HG03439 (cell line): ENCODE measurements around the gene LRRN3.

ENCODE experiments used
- ATAC-seq: cut with Tn5 transposase; IDR thresholded peaks from one replicate; pipeline ENCODE4 v1.9.1; 2021; ENCODE audit warnings: mild to moderate bottlenecking, moderate library complexity; ENCODE audit not compliant: unreplicated experiment

The LRRN3 gene

DNA sequence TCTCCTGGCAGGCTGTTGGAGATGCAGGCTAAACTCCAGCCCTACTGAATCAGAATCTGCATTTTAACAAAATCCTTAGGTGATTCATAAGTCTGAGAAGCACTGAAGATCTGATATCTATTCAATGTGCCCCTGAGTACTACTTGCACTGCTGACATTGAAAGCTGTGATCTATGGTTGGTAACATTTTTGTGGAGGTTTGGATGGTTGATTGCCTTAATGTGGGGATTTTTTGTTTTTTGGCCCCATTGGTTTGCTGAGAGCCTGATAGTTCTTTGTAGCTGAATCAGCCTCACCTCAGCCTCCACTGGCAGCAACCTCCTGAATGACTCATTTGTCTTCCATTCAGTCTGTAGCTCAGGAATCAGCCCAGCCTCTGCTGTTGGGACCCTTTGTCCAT, 14.7 kb upstream of the LRRN3 start:
- no peak for ATAC-seq

DNA sequence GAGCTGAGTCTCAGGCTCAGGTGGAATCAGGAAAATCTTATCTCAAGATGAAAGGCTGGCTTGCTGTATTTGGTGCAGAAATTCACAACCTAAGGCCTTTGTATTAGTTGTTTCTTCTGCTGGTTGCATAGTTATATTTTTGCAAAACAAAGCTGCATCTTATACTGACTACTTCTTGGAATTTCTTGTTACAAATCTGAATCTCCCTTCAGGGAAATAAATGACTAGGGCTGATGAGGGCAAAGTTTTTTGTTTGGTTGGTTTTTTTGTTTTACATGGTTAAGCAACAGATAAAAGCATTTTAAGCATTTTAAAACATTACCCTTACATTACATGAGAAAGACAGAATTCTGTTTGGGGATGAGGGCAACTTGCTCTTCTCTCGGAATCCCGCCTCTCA, 13.9 kb upstream of the LRRN3 start:
- no peak for ATAC-seq

DNA sequence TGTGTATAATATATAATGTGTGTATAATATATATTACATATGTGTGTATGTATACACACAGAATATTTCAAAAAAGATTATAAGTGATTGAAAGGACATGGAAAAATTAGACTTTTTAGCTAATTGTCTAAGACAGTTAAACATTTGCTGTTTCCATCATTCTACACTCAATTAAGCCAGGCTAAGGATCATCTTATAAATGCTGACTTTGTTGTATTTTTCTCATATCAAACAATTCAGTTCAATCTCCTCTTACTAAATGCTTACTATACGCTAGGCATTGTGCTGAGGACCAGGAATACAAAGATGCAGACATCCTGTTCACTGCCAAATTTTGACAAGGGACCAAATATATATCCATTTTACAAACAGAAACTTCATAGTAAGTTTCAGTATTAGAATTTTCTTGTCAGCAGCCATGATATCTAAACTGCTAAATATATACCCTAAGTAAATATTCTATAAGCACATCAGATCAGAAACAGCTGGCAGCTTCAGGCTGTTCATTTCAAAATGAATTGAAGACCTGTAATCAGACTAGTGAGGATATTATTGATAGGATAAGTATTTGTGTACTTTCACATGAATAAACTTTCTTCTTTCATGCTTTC, 10.3 kb upstream of the LRRN3 start:
- peak; percentile 24 for ATAC-seq

DNA sequence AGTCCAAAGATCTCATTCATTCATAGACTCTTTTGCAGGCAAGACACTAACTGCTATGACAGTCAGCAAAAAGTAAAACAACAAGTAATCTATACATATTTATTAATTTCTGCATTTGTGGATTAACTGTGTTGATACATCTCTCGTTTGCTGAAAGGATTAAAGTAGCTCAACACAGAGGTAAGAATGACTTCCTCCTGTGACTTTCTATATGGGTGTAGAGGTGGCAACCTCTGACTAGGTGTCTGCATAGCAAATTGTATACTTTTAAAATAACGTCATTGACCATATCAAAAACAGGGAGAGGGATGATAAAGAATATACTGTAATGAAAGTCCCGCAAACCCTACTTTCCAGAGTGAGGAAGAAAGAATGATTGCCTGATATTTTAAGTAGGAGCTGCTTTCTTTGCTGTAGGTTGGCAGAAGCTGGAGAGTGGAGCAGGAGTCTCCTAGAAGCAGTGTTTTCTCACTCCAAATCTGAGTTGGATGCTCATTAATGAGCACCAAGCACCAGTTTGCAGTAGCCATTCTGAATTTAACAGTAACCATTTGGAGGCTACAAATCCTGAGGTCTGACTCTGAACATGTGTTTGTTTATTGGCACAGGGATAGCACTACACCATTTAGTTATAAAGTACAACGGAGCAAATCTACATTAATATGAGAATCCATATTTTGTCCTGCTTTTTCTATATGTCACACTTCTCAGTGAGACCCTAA, 9.2 kb upstream of the LRRN3 start:
- no peak for ATAC-seq

DNA sequence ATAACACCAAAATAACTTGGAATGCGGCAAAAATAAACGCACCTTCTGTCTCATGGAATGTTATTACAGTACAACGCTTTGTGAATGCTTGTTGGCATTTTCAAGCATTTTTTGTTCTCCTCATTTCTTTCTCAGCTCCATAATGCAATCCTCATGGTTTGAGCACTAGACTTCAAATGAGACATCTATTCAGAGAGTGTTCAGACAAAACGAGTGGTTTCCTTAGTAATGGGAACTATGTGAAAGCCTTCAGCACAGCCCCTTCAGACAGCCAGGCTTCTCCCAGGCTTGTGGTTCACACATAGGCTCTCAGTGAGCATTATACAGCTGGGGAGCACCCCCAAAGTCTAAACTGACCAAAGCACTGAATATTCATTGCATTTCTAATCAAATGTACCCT, 8.6 kb upstream of the LRRN3 start:
- ATAC-seq: no peak

DNA sequence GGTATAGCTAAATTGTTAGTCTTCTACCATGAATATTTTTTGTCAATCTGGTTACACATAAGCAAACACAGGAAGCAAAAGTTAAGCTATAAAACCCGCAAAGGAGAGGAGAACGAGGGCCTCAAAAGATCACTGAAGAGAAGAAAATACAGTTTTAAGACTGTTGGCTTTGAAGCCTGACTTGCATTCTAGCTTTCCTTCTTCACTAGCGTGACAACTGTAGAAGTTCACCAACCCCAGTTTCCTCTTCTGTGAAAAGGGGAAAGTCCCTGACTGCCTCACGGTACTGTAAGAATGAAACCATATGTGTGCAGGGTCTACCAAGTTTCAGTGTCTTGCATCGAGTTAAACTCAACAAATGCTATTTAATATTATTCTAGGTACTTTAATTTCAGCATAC, 7.5 kb upstream of the LRRN3 start:
- peak; percentile 99 for ATAC-seq

DNA sequence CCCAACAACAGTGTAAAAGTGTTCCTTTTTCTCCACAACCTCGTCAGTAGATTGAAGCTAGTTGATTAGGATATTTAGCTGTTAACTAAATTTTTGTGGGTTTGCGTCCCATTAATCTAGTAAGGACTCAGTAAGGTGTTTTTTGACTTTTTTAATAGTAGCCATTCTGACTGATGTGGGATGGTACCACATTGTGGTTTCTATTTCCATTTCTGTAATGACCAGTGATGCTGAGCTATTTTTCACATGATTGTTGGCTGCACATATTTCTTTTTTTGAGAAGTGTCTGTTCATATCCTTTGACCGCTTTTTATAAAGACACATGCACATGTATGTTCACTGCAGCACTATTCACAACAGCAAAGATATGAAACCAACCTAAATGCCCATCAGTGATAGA, 5.6 kb upstream of the LRRN3 start:
- no peak for ATAC-seq

DNA sequence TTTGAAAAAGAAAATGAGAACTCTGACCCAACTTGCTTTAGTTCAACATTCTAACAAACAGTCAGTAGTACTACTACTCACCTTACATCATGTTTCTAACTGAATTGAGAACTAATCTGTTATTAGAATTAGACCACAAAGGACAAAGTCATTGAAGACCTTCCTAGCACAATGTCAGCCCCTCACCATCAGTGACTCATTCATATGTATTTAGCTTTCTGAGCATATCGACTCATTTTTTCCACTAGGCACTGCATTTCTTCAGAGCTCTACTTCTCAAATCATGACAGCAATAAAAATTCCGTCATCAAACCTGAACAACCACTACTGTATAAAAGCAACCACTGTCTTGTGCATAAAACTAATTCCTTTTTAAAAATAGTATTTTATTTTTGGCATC, 4.4 kb upstream of the LRRN3 start:
- ATAC-seq: no peak

DNA sequence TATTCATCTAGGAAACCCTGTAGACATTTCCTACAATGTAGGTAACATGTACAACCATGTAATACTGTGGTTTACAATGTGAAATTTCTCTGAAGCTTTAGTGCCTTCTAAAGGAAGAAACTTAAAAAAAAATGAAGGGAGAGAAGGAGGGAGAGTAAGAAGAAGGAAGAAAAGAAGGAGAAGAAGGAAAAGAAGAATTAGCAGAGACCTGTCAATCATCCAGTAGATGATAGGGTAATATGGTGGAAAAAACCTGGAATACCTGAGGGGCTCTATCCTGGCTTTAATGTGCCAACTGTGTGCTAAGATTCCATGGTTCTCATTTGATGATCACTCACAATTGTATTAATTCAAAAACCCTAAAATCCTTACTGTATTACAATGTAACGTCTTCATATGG, 2.6 kb upstream of the LRRN3 start:
- no peak for ATAC-seq

DNA sequence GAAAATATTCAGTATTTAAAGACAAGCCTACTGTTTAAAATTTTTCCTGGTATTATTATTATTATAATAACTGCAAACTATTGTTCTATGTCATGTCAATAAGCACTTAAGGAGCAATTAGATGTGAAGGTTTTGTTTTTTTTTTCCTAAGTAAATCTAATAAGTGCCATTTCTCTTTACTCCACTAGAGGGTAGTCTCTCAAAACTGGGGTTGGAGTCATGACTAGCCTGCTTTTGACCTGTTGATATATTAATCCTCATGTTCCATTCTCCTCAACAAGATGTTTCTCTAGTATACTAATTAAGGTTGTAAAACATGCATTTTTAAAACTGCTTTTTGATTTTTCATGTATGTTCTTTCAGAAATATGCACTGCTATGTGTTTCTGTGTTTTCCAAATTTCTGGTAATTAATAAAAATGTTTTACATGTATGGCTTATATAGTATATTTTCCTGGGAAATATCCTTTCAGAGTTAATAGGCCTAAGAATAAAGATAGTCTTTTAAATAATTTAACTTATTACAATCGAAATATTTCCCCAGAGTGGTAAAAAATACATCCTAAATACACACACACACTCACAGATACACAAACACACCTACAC, 1.0 kb upstream of the LRRN3 start:
- no peak for ATAC-seq

DNA sequence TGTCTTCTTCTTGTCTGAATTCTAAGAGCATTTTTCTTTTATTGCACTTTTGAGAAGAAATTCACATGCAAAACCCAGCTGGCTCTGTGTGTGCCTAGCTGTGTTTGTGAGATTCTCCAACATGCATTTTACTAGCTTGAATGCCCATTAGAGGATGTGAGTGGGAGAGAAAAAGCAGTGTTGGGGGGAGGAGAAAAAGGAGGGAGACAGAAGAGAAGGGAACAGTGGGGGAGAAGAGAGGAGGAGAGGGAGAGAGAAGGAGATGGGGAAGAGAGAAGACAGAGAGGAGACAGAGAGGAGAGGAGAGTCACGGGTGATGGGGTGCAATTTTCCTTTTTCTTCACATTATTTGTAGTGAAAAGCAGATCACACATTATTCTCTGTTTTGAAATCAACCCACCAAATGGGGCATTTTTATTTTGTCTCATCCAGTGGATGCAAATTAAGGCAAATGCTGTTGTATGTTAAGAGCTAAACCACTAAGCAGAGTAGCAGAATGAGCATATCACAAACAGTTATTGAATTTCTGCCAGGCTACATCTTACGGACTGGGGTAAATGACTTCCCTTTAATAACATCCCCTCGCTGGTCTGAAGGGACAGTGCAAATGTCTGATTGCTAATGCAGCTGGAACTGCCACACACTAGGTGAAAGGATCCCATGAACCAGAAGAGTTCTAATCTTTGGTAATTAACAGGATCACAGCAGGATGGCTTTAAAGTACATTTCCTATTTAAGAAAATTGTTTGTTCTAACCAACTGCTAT, 849 bp downstream of the LRRN3 start:
- ATAC-seq: no peak

DNA sequence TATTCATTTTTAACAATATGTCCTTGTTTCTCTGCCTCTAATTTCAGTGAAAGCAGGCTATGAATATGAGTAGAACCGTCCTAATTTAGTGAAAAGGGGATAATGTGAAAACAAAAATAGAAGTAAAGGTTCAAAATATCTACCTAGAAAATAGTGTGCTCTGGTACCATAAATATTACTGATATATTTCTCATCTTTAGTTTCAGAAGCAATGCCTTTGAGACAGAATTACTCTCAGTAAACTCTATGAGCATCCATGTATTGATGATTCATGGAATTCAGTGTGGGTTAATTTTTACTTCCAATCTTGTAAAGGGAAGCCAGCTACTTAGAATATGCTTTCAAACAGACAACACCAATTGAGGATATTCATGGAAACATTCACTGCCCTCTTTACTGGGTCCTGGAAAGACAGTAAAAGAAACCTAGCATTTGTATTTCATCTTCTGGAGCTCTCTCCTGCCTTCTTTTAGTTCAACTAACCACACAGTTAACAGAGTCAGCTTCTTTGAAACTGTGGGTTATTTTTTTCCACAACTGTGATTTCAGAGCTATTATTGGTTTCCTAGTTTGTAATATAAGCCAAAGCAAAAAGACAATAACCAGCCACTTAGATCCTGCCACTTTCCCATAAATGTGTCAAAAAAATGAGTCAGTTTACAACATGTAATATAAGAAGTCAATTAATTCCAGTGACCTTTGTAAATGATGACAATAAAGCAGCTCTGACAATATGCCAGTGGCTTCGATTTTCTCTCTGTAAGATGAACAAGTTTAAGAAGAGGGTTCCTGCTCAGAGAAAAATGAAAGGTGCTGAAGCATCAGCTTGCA, 1.7 kb downstream of the LRRN3 start:
- ATAC-seq: no peak

DNA sequence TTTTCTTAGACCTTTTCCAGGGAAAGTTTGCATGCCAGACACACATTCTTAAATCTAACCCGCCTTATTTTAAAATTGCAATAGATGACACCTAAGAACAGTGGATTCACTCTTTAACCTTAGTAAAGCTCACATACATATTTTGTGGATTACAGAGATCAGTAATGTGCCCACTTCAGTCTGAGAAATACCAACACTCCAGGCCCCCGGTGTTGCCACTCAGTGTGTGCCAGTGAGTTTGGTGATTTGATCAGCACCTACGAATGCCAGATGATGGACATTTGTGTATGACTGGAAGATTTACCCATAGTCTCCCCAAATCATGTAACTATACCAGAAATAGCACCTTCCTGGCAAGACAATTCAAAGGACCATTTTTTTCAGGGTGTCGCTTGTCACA, 2.6 kb downstream of the LRRN3 start:
- ATAC-seq: no peak

DNA sequence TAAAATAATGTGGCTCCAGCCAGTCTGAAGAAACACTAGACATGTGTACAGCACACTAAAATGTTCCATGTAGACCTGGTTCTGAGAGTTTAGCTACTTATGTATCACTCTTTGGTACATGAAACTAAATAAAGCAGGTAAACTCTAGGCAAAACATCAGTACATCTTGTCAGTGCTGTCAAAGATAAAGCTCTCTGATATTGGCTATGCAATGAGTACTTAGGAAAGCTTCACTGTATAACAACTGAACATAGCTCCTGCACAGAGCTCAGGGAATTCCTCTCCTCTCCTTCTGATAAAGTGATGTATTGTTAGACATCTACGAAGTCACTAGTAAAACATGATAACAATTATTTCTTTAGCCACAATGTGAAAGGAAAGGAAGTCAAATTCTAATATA, 3.5 kb downstream of the LRRN3 start:
- no peak for ATAC-seq

DNA sequence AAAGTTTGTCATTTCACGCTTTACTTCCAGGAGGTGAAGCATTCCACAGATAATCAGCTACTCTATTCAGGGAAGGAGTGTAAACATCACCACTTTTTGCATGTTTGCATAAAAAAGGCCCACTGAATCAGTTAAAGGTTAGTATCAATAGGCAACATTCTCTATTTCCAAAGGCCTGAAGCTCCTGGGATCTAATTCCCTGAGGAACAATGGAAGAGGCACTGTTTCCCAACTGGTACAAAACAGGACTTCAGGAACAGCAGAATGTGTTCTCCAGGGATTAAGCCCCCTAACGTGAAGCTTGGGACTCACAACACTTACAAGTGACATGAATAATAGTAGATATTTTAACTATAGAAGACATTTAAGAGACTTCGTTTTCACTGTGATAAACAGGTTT, 6.1 kb downstream of the LRRN3 start:
- no peak for ATAC-seq

DNA sequence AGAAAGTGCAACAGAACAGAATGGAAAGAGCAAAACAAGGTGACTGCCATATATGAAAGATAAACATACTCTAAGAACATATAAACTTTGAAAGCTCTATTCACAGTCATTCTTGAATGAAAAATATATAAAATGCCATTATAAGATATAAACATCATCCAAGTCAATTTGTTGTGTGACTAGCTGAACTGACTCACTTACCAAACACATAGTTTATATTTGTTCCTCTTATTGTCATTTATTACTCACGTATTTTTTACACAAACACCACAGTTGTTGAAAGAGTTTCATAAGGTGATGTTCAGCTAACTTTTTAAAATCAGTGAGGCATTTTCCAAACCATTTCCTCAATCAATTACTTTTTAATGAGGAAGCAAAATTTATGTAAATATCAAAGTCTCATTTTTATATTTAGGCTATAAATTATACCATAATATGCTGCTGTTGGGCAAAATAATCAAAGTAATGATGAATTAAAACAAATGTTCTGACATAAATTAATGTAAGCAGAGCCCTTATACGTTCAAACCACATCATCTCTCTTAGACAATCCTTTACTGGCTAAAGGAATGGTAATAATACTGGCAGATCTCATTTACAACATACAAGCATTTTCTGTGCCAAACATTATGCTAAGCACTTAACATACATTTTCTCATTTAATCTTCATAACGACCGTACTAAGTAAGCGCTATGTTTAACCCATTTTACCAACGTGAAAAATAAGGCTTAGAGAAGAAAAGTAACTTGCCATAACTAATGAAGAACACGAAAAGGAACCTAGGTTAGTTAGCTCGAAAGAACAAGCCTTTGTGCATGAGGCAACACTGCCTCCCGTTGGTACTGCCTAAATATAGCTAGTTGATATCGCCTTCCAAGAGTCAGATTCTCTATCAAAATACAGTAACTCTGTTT, 7.3 kb downstream of the LRRN3 start:
- ATAC-seq: peak; percentile 83

DNA sequence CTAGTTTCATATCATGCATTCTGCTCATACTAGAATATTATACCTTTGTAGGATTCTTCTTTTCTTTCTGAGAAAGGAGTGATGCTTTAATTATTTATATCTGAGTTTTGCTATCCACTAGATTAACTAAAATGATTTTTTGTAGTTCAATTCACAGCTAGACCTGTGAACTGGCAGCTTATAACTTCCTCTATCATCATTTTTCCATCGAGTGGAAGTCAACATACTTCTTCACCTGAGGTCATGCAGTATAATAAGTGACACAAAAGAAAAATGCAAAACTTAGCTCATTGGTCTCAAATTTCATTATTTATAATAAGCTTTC, 8.0 kb downstream of the LRRN3 start:
- ATAC-seq: no peak

DNA sequence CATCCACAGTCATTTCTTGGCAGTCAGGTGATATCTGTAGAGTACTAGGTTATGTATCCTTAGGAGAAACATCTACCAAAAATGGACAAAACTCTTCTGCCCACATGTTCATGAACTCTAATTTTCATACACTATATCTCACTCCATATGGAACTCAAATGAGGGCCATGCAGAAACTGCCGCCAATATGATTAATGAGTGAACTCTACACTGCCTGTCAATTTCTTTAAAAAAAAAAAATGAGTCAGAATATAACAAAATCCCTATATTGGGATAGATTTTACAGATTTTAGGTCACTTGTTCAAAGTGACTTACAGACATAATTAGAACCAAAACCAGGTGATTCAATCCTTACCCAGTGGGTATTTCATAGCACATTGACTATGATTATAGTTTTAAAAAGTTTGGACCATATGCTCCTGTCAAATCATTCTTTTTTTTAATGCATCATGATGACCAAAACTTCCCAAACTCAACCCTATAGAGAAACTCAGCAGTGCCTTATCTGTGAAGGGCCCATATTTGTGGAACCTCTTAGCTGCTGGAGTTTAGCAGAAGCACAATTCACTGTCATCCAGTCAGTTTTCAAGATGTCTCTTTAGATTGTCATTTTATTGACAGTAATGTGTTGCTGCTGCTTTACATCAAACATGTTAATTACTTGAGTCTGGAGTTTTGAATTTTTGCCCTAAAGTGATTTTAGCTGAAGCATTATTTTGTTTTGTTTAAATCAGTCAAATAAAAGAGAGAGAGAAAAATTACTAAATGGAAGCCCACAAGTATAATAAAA, 11.1 kb downstream of the LRRN3 start:
- no peak for ATAC-seq

DNA sequence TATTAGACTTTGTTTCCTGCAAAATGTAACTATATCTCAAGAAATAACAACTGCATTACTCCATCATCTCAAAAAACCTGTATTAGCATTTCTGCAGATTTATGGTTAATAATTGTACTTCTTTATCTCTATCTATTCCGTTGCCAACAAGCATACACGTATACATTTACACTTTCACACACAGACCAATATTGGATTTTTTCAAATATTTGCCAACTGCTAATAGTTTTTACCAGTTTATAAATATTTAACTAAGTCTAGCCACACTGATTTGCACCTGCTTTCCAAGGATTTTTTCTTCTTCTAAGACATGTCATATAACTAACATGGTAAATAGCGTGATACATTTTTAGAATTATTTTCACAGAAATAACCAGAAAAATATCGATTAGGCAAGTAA, 12.2 kb downstream of the LRRN3 start:
- ATAC-seq: no peak
